Measurements from ENCODE around the gene GPR132. TPM values are rescaled to one million over a fixed set of nuclear protein-coding genes. Genes with fewer than 3 reads are reported as not detected.
"Not testable (repeated sequence)": the region's sequence is repeated elsewhere in the genome, so short reads cannot be mapped to it uniquely, and the experiment has no call there.

The GPR132 gene
- total RNA-seq, 2 experiments from 2014 or later, result 64.4 to 66.7 TPM

GRCh38 chr14:105082703-105083102 is 17.5 kb upstream of the GPR132 start:
- no peak for TF ChIP-seq CTCF (IDR thresholded peaks at IDR 0.05)
- H3K27ac Mint-ChIP-seq, result no peak overlapping the region
- DNase-seq (no peak), ATAC-seq (ENCODE audit: poor library complexity) (no peak)
- no peaks in the 10 kb centered on the region for H3K36me3 Mint-ChIP-seq (ENCODE audit: low read depth)
- Histone ChIP-seq H3K27me3 (ENCODE audit: control insufficient read depth in 1 of 2, insufficient read depth in 2 of 2, low read length in 2 of 2) (peaks cover 0 to 3% of the 10 kb centered on the region in 2 experiments), H3K36me3 (ENCODE audit: insufficient read depth, low read length) (no peaks in the 10 kb centered on the region), H3K9me3 (ENCODE audit: control insufficient read depth in 1 of 2, insufficient read depth in 1 of 2, low read length in 2 of 2) (no peaks in the 10 kb centered on the region), H3K4me3 (ENCODE audit: low read length) (no peak overlapping the region), H3K27ac (ENCODE audit: low read depth in 1 of 2, low read length in 2 of 2) (no peak overlapping the region), H3K4me1 (ENCODE audit: insufficient read depth, low read length) (peaks cover 21% of the 10 kb centered on the region)
- ChIA-PET POLR2A (no interaction called here), CTCF (interaction anchor here (1.1 to 2.5 kb wide), 3 partner anchors 8 to 37 kb away, joined by 4 to 11 read pairs (median 5); no protein-coding TSS in a partner anchor)
- peaks cover 6% of the 10 kb centered on the region for H3K4me1 Mint-ChIP-seq (ENCODE audit: low read depth)
- no peaks in the 10 kb centered on the region for H3K27me3 Mint-ChIP-seq
- no peak overlapping the region for H3K4me3 Mint-ChIP-seq
- intact Hi-C loops (cut with DNase I, micrococcal nuclease), result no loop called here
- H3K9me3 Mint-ChIP-seq, result no peaks in the 10 kb centered on the region

- H3K27me3 ChIP-seq (ENCODE audit: control insufficient read depth in 1 of 2, insufficient read depth in 2 of 2, low read length in 2 of 2); H3K4me3 Mint-ChIP-seq; H3K36me3 ChIP-seq (ENCODE audit: insufficient read depth, low read length); H3K9me3 ChIP-seq (ENCODE audit: control insufficient read depth in 1 of 2, insufficient read depth in 1 of 2, low read length in 2 of 2); ATAC-seq (ENCODE audit: poor library complexity); intact Hi-C loops (cut with DNase I, micrococcal nuclease); H3K27me3 Mint-ChIP-seq; H3K9me3 Mint-ChIP-seq; H3K4me3 ChIP-seq (ENCODE audit: low read length); H3K36me3 Mint-ChIP-seq (ENCODE audit: low read depth); DNase-seq; H3K27ac Mint-ChIP-seq; H3K27ac ChIP-seq (ENCODE audit: low read depth in 1 of 2, low read length in 2 of 2): not testable (repeated sequence)
- H3K4me1 Mint-ChIP-seq (ENCODE audit: low read depth), result peaks cover 18% of the 10 kb centered on the region
- ChIA-PET CTCF (interaction anchor here (1.1 to 2.5 kb wide), 3 partner anchors 9 to 36 kb away, joined by 4 to 11 read pairs (median 5); no protein-coding TSS in a partner anchor), POLR2A (interaction anchor here (1.0 kb wide), 1 partner anchor 16 kb away, joined by 3 read pairs; the partner anchor contains the start of gene GPR132)
- H3K4me1 ChIP-seq (ENCODE audit: insufficient read depth, low read length), result peaks cover 24% of the 10 kb centered on the region
Observed at GRCh38 chr14:105081473-105081872, 16.2 kb upstream of the GPR132 start.

GRCh38 chr14:105080161-105080560 is 14.9 kb upstream of the GPR132 start:
- Mint-ChIP-seq H3K4me3 (no peak overlapping the region), H3K27me3 (no peaks in the 10 kb centered on the region), H3K9me3 (no peaks in the 10 kb centered on the region), H3K27ac (no peak overlapping the region), H3K4me1 (ENCODE audit: low read depth) (peaks cover 26% of the 10 kb centered on the region), H3K36me3 (ENCODE audit: low read depth) (no peaks in the 10 kb centered on the region)
- Histone ChIP-seq H3K4me1 (ENCODE audit: insufficient read depth, low read length) (peaks cover 26% of the 10 kb centered on the region), H3K27me3 (ENCODE audit: control insufficient read depth in 1 of 2, insufficient read depth in 2 of 2, low read length in 2 of 2) (no peaks in the 10 kb centered on the region), H3K36me3 (ENCODE audit: insufficient read depth, low read length) (no peaks in the 10 kb centered on the region), H3K4me3 (ENCODE audit: low read length) (no peak overlapping the region), H3K27ac (ENCODE audit: low read depth in 1 of 2, low read length in 2 of 2) (no peak overlapping the region), H3K9me3 (ENCODE audit: control insufficient read depth in 1 of 2, insufficient read depth in 1 of 2, low read length in 2 of 2) (no peaks in the 10 kb centered on the region)
- CTCF ChIA-PET, result interaction anchor here (2.5 kb wide), 1 partner anchor 34 kb away, joined by 11 read pairs; no protein-coding TSS in a partner anchor
- intact Hi-C loops (cut with DNase I, micrococcal nuclease), result no loop called here
- no peak for TF ChIP-seq CTCF (IDR thresholded peaks at IDR 0.05)
- ATAC-seq (ENCODE audit: poor library complexity), result no peak
- POLR2A ChIA-PET, result interaction anchor here (0.6 to 1.0 kb wide), 3 partner anchors 9 to 33 kb away, joined by 3 read pairs; partner anchors contain the start of gene GPR132
- no peak for DNase-seq

GRCh38 chr14:105078294-105078693 is 13.1 kb upstream of the GPR132 start:
- Histone ChIP-seq H3K4me1 (ENCODE audit: insufficient read depth, low read length) (peaks cover 35% of the 10 kb centered on the region), H3K27ac (ENCODE audit: low read depth in 1 of 2, low read length in 2 of 2) (no peak overlapping the region), H3K4me3 (ENCODE audit: low read length) (no peak overlapping the region), H3K36me3 (ENCODE audit: insufficient read depth, low read length) (no peaks in the 10 kb centered on the region), H3K27me3 (ENCODE audit: control insufficient read depth in 1 of 2, insufficient read depth in 2 of 2, low read length in 2 of 2) (no peaks in the 10 kb centered on the region), H3K9me3 (ENCODE audit: control insufficient read depth in 1 of 2, insufficient read depth in 1 of 2, low read length in 2 of 2) (no peaks in the 10 kb centered on the region)
- no peaks in the 10 kb centered on the region for H3K36me3 Mint-ChIP-seq (ENCODE audit: low read depth)
- H3K27ac Mint-ChIP-seq, result no peak overlapping the region
- H3K4me3 Mint-ChIP-seq, result no peak overlapping the region
- no peak for DNase-seq
- no peaks in the 10 kb centered on the region for H3K9me3 Mint-ChIP-seq
- ChIA-PET CTCF (no interaction called here), POLR2A (interaction anchor here (5.7 to 6.2 kb wide), 2 partner anchors 8 to 14 kb away, joined by 29 to 62 read pairs; partner anchors contain the start of gene GPR132)
- H3K27me3 Mint-ChIP-seq, result no peaks in the 10 kb centered on the region
- H3K4me1 Mint-ChIP-seq (ENCODE audit: low read depth), result peaks cover 26% of the 10 kb centered on the region
- intact Hi-C loops (cut with DNase I, micrococcal nuclease), result no loop called here
- no peak for TF ChIP-seq CTCF (IDR thresholded peaks at IDR 0.05)
- no peak for ATAC-seq (ENCODE audit: poor library complexity)
